Measurements from ENCODE around the gene NPR2. TPM values are rescaled to one million over a fixed set of nuclear protein-coding genes. Genes with fewer than 3 reads are reported as not detected.
A peak's percentile ranks its signal among the peaks of the same experiment; 100 is the strongest.

Gene NPR2
- total RNA-seq, 1 experiment from 2014 or later, result 18.8 TPM

DNA sequence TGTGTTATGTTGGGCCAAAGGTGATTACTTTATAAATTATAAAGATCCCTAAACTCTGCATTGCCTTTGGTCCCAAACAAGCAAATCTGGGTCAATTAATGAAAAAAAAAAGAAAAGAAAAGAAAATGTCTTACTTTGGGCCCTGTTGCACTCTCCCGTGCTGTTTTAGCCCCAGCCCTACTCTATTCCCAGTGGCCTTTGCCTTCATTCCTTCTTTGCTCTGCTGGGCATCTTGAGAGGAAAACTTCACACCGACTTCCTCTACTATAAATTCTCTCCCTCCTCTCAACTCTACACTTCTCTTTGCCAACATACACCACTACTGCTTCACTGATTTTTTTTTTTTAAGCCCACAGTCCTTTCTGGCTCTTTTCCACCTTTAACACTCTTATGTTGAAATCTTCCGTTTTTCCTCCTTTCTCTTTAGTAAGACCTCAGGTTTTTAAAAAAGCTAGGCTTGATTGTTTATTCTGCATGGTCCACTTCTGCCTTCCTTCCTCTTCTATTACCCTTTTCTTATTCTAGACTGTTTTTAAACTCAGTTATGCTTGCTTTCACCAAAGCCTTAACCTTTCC is 32.8 kb upstream of the NPR2 start:
- peak overlapping the region; percentile 89; the same call in 1 of the 2 replicates for H3K9ac ChIP-seq (ENCODE audit: low read length)

More for the DNA sequence above, 32.8 kb upstream of the NPR2 start:
- peaks cover 10 to 25% of the 10 kb centered on the region in 2 experiments; a peak in 3 of 4 replicates for H3K4me1 ChIP-seq (ENCODE audit: control insufficient read depth in 1 of 2, insufficient read depth in 2 of 2, low read length in 2 of 2)
- intact Hi-C loops (cut with micrococcal nuclease), result no loop called here
- H3K36me3 ChIP-seq (ENCODE audit: control insufficient read depth in 1 of 2, insufficient read depth in 2 of 2, low read length in 2 of 2), result peaks cover 0 to 3% of the 10 kb centered on the region in 2 experiments; a peak in 1 of 4 replicates
- H3K9me2 ChIP-seq (ENCODE audit: insufficient read depth), result no peaks in the 10 kb centered on the region
- H3K4me3 ChIP-seq (replicated peaks in 1 of 2; ENCODE audit: low read depth in 1 of 2, low read length in 2 of 2), result no peak overlapping the region
- no peak overlapping the region for H2AFZ ChIP-seq (ENCODE audit: low read depth, low read length, poor library complexity, severe bottlenecking)
- ChIA-PET RAD21 (ENCODE audit: low non-redundant PET in 1 of 2, low total read pairs in 2 of 2, uncharacterized antibody in 2 of 2, unreplicated experiment in 2 of 2) (no interaction called here), CTCF (no interaction called here), POLR2A (interaction anchor here (2.1 kb wide), 1 partner anchor 9 kb away, joined by 5 read pairs; the partner anchor contains the start of genes GBA2 and RGP1)
- no peaks in the 10 kb centered on the region for H3K9me3 ChIP-seq (ENCODE audit: control insufficient read depth in 1 of 2, insufficient read depth in 1 of 2, low read depth in 1 of 2, low read length in 2 of 2)
- H3K79me2 ChIP-seq (ENCODE audit: insufficient read depth, low read length), result peaks cover 48% of the 10 kb centered on the region
- no TSS peak for BruUV-seq (replicated peaks)
- H4K20me1 ChIP-seq (ENCODE audit: insufficient read depth), result no peaks in the 10 kb centered on the region
- no peak for TF ChIP-seq CBX3 (IDR thresholded peaks at IDR 0.05; ENCODE audit: low read depth)
- TF ChIP-seq JUND (IDR thresholded peaks at IDR 0.05), result no peak
- TF ChIP-seq, protein P1, sequence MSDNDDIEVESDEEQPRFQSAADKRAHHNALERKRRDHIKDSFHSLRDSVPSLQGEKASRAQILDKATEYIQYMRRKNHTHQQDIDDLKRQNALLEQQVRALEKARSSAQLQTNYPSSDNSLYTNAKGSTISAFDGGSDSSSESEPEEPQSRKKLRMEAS (IDR thresholded peaks at IDR 0.05), result no peak
- no peak for TF ChIP-seq EZH2 (IDR thresholded peaks at IDR 0.05)
- TF ChIP-seq, protein P2, sequence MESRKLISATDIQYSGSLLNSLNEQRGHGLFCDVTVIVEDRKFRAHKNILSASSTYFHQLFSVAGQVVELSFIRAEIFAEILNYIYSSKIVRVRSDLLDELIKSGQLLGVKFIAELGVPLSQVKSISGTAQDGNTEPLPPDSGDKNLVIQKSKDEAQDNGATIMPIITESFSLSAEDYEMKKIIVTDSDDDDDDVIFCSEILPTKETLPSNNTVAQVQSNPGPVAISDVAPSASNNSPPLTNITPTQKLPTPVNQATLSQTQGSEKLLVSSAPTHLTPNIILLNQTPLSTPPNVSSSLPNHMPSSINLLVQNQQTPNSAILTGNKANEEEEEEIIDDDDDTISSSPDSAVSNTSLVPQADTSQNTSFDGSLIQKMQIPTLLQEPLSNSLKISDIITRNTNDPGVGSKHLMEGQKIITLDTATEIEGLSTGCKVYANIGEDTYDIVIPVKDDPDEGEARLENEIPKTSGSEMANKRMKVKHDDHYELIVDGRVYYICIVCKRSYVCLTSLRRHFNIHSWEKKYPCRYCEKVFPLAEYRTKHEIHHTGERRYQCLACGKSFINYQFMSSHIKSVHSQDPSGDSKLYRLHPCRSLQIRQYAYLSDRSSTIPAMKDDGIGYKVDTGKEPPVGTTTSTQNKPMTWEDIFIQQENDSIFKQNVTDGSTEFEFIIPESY (IDR thresholded peaks at IDR 0.05; ENCODE audit: extremely low read depth, insufficient replicate concordance, low read length), result no peak
- TF ChIP-seq CEBPB (IDR thresholded peaks at IDR 0.05; ENCODE audit: low read depth), result no peak
- no peak for TF ChIP-seq SRF (IDR thresholded peaks at IDR 0.05; ENCODE audit: low read depth)
- TF ChIP-seq EZH2phosphoT487 (IDR thresholded peaks at IDR 0.05; ENCODE audit: borderline replicate concordance), result no peak
- no peak for TF ChIP-seq POLR2AphosphoS5 (IDR thresholded peaks at IDR 0.05; ENCODE audit: low read depth, low read length)
- no peak for TF ChIP-seq FOSL1 (IDR thresholded peaks at IDR 0.05; ENCODE audit: low read depth)
- TF ChIP-seq ZFX (IDR thresholded peaks at IDR 0.05), result no peak
- no peak for TF ChIP-seq ELF1 (IDR thresholded peaks at IDR 0.05; ENCODE audit: borderline replicate concordance, low read depth)
- no peak for TF ChIP-seq SP1 (IDR thresholded peaks at IDR 0.05; ENCODE audit: low read depth)
- TF ChIP-seq ZNF274 (IDR thresholded peaks at IDR 0.05; ENCODE audit: low read depth, low read length), result no peak
- no peak for TF ChIP-seq TCF7L2 (IDR thresholded peaks at IDR 0.05; ENCODE audit: borderline replicate concordance, extremely low read depth, insufficient read depth, insufficient read length)
- TF ChIP-seq EGR1 (IDR thresholded peaks at IDR 0.05; ENCODE audit: low read depth), result no peak
- TF ChIP-seq SIN3A (IDR thresholded peaks at IDR 0.05; ENCODE audit: low read depth), result no peak
- TF ChIP-seq, protein P3, sequence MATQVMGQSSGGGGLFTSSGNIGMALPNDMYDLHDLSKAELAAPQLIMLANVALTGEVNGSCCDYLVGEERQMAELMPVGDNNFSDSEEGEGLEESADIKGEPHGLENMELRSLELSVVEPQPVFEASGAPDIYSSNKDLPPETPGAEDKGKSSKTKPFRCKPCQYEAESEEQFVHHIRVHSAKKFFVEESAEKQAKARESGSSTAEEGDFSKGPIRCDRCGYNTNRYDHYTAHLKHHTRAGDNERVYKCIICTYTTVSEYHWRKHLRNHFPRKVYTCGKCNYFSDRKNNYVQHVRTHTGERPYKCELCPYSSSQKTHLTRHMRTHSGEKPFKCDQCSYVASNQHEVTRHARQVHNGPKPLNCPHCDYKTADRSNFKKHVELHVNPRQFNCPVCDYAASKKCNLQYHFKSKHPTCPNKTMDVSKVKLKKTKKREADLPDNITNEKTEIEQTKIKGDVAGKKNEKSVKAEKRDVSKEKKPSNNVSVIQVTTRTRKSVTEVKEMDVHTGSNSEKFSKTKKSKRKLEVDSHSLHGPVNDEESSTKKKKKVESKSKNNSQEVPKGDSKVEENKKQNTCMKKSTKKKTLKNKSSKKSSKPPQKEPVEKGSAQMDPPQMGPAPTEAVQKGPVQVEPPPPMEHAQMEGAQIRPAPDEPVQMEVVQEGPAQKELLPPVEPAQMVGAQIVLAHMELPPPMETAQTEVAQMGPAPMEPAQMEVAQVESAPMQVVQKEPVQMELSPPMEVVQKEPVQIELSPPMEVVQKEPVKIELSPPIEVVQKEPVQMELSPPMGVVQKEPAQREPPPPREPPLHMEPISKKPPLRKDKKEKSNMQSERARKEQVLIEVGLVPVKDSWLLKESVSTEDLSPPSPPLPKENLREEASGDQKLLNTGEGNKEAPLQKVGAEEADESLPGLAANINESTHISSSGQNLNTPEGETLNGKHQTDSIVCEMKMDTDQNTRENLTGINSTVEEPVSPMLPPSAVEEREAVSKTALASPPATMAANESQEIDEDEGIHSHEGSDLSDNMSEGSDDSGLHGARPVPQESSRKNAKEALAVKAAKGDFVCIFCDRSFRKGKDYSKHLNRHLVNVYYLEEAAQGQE (IDR thresholded peaks at IDR 0.05; ENCODE audit: low read depth), result no peak
- TF ChIP-seq, protein P4, sequence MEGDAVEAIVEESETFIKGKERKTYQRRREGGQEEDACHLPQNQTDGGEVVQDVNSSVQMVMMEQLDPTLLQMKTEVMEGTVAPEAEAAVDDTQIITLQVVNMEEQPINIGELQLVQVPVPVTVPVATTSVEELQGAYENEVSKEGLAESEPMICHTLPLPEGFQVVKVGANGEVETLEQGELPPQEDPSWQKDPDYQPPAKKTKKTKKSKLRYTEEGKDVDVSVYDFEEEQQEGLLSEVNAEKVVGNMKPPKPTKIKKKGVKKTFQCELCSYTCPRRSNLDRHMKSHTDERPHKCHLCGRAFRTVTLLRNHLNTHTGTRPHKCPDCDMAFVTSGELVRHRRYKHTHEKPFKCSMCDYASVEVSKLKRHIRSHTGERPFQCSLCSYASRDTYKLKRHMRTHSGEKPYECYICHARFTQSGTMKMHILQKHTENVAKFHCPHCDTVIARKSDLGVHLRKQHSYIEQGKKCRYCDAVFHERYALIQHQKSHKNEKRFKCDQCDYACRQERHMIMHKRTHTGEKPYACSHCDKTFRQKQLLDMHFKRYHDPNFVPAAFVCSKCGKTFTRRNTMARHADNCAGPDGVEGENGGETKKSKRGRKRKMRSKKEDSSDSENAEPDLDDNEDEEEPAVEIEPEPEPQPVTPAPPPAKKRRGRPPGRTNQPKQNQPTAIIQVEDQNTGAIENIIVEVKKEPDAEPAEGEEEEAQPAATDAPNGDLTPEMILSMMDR (IDR thresholded peaks at IDR 0.05 in 2 of 3, conservative IDR thresholded peaks at IDR 0.05 in 1 of 3; ENCODE audit: borderline replicate concordance in 1 of 3, insufficient read depth in 1 of 3, low read depth in 2 of 3, low read length in 2 of 3), result no peak
- TF ChIP-seq POLR2A (IDR thresholded peaks at IDR 0.05; ENCODE audit: borderline replicate concordance, extremely low read depth, insufficient read depth, insufficient read length), result no peak
- H3K4me2 ChIP-seq (ENCODE audit: low read length), result peak overlapping the region; percentile 81
- H3K27ac ChIP-seq (ENCODE audit: low read depth, low read length), result no peak overlapping the region
- H3K27me3 ChIP-seq (ENCODE audit: insufficient read depth, low read length), result no peaks in the 10 kb centered on the region
- DNase-seq (ENCODE audit: low read depth, low spot score) (no peak), ATAC-seq (no peak)
